SJCRH30 (cell line): ENCODE measurements around the gene DYRK1A. TPM values are rescaled to one million over a fixed set of nuclear protein-coding genes. Genes with fewer than 3 reads are reported as not detected.
"Not testable (repeated sequence)": the region's sequence is repeated elsewhere in the genome, so short reads cannot be mapped to it uniquely, and the experiment has no call there.

Experiments
- DNase-seq, 2 experiments: peaks; one replicate each; pipeline ENCODE4 v3.0.0-alpha.2; 2015 to 2020
- H3K27ac ChIP-seq: fragments of 250-450 bp; sonication (Bioruptor Pico); 2 replicates; pipeline ENCODE4 v1.5.1; 2020; ENCODE audit warnings: mild to moderate bottlenecking, moderate library complexity
- H3K27me3 ChIP-seq: fragments of 250-450 bp; sonication (Bioruptor Pico); 2 replicates; pipeline ENCODE4 v1.5.1; 2020; ENCODE audit warnings: mild to moderate bottlenecking, moderate library complexity
- H3K36me3 ChIP-seq: fragments of 250-450 bp; sonication (Bioruptor Pico); 2 replicates; pipeline ENCODE4 v1.5.1; 2020; ENCODE audit warnings: mild to moderate bottlenecking, moderate library complexity
- H3K4me1 ChIP-seq: fragments of 250-450 bp; sonication (Bioruptor Pico); 2 replicates; pipeline ENCODE4 v1.5.1; 2020; ENCODE audit warnings: mild to moderate bottlenecking, moderate library complexity
- H3K4me3 ChIP-seq: fragments of 250-450 bp; sonication (Bioruptor Pico); 2 replicates; pipeline ENCODE4 v1.5.1; 2020; ENCODE audit warnings: mild to moderate bottlenecking, moderate library complexity
- H3K9me3 ChIP-seq: fragments of 250-450 bp; sonication (Bioruptor Pico); replicated peaks from 2 replicates; pipeline ENCODE4 v1.5.1; 2020; ENCODE audit warnings: mild to moderate bottlenecking, moderate library complexity
- total RNA-seq: library from RNA; depleted of rRNA; stranded (reverse); fragments of >200 nt; shearing (Covaris generic); gene quantifications from 2 replicates; pipeline ENCODE4 v1.2.3, GENCODE V29; 2014

Gene DYRK1A
- total RNA-seq, 1 experiment from 2014 or later, result 67.5 TPM

GRCh38 chr21:37505963-37506362 lies 139.4 kb downstream of the DYRK1A start:
- H3K36me3 ChIP-seq, result peaks cover 85% of the 10 kb centered on the region
- no peak for DNase-seq
- no peaks in the 10 kb centered on the region for H3K4me1 ChIP-seq
- no peaks in the 10 kb centered on the region for H3K27me3 ChIP-seq
- no peak overlapping the region for H3K4me3 ChIP-seq
- H3K27ac ChIP-seq, result no peak overlapping the region
- no peaks in the 10 kb centered on the region for H3K9me3 ChIP-seq

- Histone ChIP-seq H3K27ac (no peak overlapping the region), H3K4me3 (no peak overlapping the region), H3K9me3 (no peaks in the 10 kb centered on the region), H3K36me3 (peaks cover 98% of the 10 kb centered on the region), H3K4me1 (no peaks in the 10 kb centered on the region), H3K27me3 (no peaks in the 10 kb centered on the region)
- DNase-seq, result no peak
Observed at GRCh38 chr21:37507716-37508115, 141.1 kb downstream of the DYRK1A start.

- H3K36me3 ChIP-seq, result peaks cover 96% of the 10 kb centered on the region
- no peaks in the 10 kb centered on the region for H3K27me3 ChIP-seq
- no peak overlapping the region for H3K27ac ChIP-seq
- no peak for DNase-seq
- H3K9me3 ChIP-seq, result no peaks in the 10 kb centered on the region
- H3K4me1 ChIP-seq, result no peaks in the 10 kb centered on the region
- no peak overlapping the region for H3K4me3 ChIP-seq
Observed at GRCh38 chr21:37508341-37508740, 141.8 kb downstream of the DYRK1A start.

DNA sequence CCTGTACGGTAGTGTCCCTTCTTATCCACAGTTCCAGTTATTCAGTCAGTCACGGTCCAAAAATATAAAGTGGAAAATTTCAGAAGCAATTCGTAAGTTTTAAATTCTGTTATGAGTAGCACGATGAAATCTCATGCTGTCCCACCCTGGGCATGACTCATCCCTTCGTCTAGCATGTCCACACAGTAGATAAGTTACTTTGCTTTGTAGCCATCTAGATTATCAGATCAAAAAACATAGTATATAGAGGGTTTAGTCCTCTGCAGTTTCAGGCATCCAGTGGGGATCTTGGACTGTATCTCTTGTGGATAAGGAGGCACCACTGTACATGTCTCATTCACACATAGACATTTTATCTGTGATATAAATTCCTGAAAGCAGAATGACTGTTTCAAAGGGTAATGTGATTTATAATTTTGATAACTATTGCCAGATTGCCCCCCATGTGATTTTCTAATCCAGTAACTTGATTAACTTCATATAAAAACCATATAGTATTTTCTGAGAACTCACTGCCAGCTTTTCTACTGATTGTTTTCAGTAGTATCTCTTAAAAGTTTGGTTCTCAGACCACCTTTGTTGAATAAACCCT lies 143.3 kb downstream of the DYRK1A start:
- Histone ChIP-seq H3K4me3 (no peak overlapping the region), H3K9me3 (no peaks in the 10 kb centered on the region), H3K27ac (no peak overlapping the region), H3K36me3 (peaks cover 94% of the 10 kb centered on the region), H3K4me1 (no peaks in the 10 kb centered on the region), H3K27me3 (no peaks in the 10 kb centered on the region)
- no peak for DNase-seq

DNA sequence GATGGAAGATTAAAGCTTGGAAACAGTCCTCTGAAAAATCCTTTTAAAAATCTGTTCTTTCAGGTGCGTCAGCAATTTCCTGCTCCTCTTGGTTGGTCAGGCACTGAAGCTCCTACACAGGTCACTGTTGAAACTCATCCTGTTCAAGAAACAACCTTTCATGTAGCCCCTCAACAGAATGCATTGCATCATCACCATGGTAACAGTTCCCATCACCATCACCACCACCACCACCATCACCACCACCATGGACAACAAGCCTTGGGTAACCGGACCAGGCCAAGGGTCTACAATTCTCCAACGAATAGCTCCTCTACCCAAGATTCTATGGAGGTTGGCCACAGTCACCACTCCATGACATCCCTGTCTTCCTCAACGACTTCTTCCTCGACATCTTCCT lies 145.3 kb downstream of the DYRK1A start:
- Histone ChIP-seq H3K36me3 (peaks cover 85% of the 10 kb centered on the region), H3K9me3 (no peaks in the 10 kb centered on the region), H3K4me3 (no peak overlapping the region), H3K4me1 (no peaks in the 10 kb centered on the region), H3K27me3 (no peaks in the 10 kb centered on the region), H3K27ac (no peak overlapping the region)
- no peak for DNase-seq

DNA sequence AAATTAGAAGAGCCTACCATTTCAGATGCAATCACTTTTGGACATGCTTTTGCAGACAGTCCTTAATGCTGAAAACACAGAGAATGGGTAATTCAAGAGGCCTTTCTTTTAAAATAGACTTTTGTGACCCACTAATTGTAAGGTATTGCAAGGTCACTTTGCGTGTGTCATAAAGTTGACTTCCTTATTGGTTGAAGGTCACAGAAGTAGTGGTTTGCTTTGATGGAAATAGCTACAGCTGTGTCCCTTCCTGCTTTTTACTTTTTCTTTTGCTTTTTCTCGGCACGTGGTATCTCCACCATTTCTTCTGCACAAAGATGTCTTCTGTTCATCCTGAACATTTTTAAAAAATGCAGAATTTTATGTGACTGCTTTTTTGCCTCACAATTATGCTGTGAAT lies 146.8 kb downstream of the DYRK1A start:
- DNase-seq, result no peak
- Histone ChIP-seq H3K9me3 (no peaks in the 10 kb centered on the region), H3K4me3 (no peak overlapping the region), H3K27me3 (no peaks in the 10 kb centered on the region), H3K36me3 (peaks cover 74% of the 10 kb centered on the region), H3K4me1 (no peaks in the 10 kb centered on the region), H3K27ac (no peak overlapping the region)

DNA sequence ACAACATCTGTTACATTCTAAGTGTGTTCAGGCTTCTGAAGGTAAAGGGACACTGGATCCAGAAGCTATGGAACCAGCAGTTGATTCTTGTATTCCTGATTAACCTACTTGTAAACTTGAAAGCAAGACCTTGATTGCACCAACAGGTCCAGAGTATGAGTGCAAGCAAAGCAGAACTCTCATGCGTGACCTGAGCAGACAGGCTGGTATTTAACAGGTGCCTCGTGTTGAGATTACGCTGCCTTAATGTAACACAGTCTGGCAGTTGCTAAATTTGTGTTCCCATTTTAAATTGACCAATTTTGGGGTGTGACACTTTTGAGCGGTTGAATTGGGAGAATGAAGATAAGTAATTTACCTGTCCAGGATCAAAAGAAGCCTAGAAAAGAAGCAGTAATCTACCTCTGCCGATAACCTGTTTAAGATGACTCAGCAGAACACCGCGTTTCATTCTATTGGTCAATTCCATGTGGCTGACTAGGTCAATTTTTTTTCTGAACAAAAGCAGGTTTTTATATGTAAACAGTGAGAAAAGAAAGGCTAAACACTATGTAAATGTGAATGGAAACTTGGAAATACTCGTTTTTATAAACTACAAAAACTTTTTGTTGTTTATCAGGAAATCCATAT lies 147.6 kb downstream of the DYRK1A start:
- Histone ChIP-seq H3K27me3 (no peaks in the 10 kb centered on the region), H3K9me3 (no peaks in the 10 kb centered on the region), H3K4me3 (no peak overlapping the region), H3K4me1 (no peaks in the 10 kb centered on the region), H3K36me3 (peaks cover 67% of the 10 kb centered on the region), H3K27ac (no peak overlapping the region)
- DNase-seq, result no peak

DNA sequence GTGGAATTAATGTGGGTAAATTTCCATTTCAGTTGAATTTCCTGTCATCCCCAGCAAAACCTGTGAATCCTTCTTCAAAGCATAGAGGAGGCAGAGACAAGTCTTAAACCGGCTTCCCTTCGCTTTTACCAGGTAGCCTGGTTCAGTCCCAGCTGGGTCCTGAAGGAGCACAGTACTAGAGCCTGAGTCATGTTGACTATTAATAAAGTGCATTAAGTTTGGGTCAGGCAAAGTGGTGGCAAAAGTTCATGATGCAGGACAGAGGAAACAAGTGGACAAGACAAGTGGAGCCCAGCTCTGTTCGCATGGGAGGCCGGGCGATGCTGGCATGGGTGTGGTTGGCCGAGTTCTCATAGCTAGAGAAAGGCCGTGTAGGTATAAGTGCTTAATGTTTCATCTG lies 150.4 kb downstream of the DYRK1A start:
- H3K4me3 ChIP-seq, result no peak overlapping the region
- peaks cover 38% of the 10 kb centered on the region for H3K36me3 ChIP-seq
- no peak for DNase-seq
- H3K4me1 ChIP-seq, result no peaks in the 10 kb centered on the region
- no peak overlapping the region for H3K27ac ChIP-seq
- no peaks in the 10 kb centered on the region for H3K9me3 ChIP-seq
- no peaks in the 10 kb centered on the region for H3K27me3 ChIP-seq

GRCh38 chr21:37520801-37521200 lies 154.2 kb downstream of the DYRK1A start:
- Histone ChIP-seq H3K27me3 (no peaks in the 10 kb centered on the region), H3K27ac (no peak overlapping the region), H3K36me3 (peaks cover 13% of the 10 kb centered on the region), H3K9me3 (no peaks in the 10 kb centered on the region; the same call in 1 of the 2 replicates), H3K4me1 (no peaks in the 10 kb centered on the region), H3K4me3 (no peak overlapping the region)
- DNase-seq, result no peak

GRCh38 chr21:37521658-37522057 lies 155.1 kb downstream of the DYRK1A start:
- Histone ChIP-seq H3K4me3 (no peak overlapping the region), H3K27ac (no peak overlapping the region), H3K27me3 (no peaks in the 10 kb centered on the region), H3K4me1 (no peaks in the 10 kb centered on the region), H3K36me3 (peaks cover 5% of the 10 kb centered on the region), H3K9me3 (no peaks in the 10 kb centered on the region; the same call in 1 of the 2 replicates)
- no peak for DNase-seq

GRCh38 chr21:37522641-37523295 lies 156.2 kb downstream of the DYRK1A start:
- no peak for DNase-seq
- H3K4me1 ChIP-seq, result no peaks in the 10 kb centered on the region

DNA sequence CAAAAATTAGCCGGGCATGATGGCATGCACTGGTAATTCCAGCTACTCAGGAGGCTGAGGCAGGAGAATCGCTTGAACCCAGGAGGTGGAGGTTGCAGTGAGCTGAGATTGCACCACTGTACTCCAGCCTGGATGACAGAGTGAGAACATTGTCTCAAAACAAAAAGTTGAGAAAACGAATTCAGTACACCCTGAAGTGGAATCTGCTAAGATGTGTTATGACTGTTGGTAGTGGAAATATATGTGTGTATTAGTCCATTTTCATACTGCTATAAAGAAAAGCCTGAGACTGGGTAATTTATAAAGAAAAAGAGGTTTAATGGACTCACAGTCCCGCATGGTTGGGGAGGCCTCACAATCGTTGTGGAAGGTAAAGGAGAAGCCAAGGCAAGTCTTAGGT lies 158.4 kb downstream of the DYRK1A start:
- not testable (repeated sequence) for H3K36me3 ChIP-seq, H3K4me3 ChIP-seq, DNase-seq, H3K9me3 ChIP-seq, H3K27me3 ChIP-seq, H3K4me1 ChIP-seq, H3K27ac ChIP-seq

More at GRCh38 chr21:37522641-37523295, 156.2 kb downstream of the DYRK1A start:
- Histone ChIP-seq H3K9me3 (no peaks in the 10 kb centered on the region; the same call in 1 of the 2 replicates), H3K27me3 (no peaks in the 10 kb centered on the region), H3K27ac (no peak overlapping the region), H3K36me3 (no peaks in the 10 kb centered on the region), H3K4me3 (no peak overlapping the region)

GRCh38 chr21:37525810-37526209 lies 159.2 kb downstream of the DYRK1A start:
- Histone ChIP-seq H3K27ac (no peak overlapping the region), H3K4me1 (peaks cover 3% of the 10 kb centered on the region; the same call in 1 of the 2 replicates), H3K27me3 (no peaks in the 10 kb centered on the region), H3K9me3 (no peaks in the 10 kb centered on the region; the same call in 1 of the 2 replicates), H3K36me3 (no peaks in the 10 kb centered on the region), H3K4me3 (no peak overlapping the region)
- no peak for DNase-seq

DNA sequence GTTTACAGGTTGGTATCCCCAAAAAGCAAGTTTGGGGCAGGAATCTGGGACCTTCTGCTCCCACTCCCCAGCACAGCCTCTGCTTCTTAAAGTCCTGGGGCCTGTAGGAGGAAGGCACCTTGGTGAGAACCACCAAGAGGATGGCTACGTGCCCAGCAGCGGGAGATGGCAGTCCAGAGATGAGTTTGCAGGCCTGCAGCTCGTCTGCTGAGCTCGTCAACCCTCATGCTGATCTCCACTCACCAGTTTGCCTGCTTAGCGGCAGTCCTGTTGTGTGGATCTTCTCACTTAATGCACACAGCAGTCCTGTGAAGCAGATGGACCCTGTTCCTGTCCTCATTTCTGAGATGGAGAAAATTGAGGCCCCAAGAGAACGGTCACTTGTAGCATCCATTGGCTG lies 160.5 kb downstream of the DYRK1A start:
- Histone ChIP-seq H3K4me3 (no peak overlapping the region), H3K9me3 (no peaks in the 10 kb centered on the region; the same call in 1 of the 2 replicates), H3K4me1 (peaks cover 4% of the 10 kb centered on the region; the same call in 1 of the 2 replicates), H3K27ac (no peak overlapping the region), H3K36me3 (no peaks in the 10 kb centered on the region), H3K27me3 (no peaks in the 10 kb centered on the region)
- DNase-seq, result no peak

- H3K4me1 ChIP-seq, result peaks cover 4% of the 10 kb centered on the region; the same call in 1 of the 2 replicates
Observed at GRCh38 chr21:37527716-37528115, 161.1 kb downstream of the DYRK1A start.

More at GRCh38 chr21:37527716-37528115, 161.1 kb downstream of the DYRK1A start:
- no peaks in the 10 kb centered on the region for H3K27me3 ChIP-seq
- no peaks in the 10 kb centered on the region for H3K36me3 ChIP-seq
- no peak overlapping the region for H3K4me3 ChIP-seq
- no peak for DNase-seq
- no peaks in the 10 kb centered on the region; the same call in 1 of the 2 replicates for H3K9me3 ChIP-seq
- no peak overlapping the region for H3K27ac ChIP-seq
